PC-3 (cell line): ENCODE results near the gene EFNB1.

Source experiments
- CTCF ChIP-seq: fragments of 300-600 bp; sonication (generic); conservative IDR thresholded peaks from 2 replicates; pipeline ENCODE4 v1.5.1; 2017; ENCODE audit warnings: antibody characterized with exemption, low read depth, mild to moderate bottlenecking, low read length
- EZH2 ChIP-seq: fragments of 300-600 bp; sonication (generic); IDR thresholded peaks from one replicate; pipeline ENCODE4 v1.6.1; 2017; ENCODE audit warnings: antibody characterized with exemption, mild to moderate bottlenecking, low read length; ENCODE audit not compliant: unreplicated experiment
- EZH2phosphoT487 ChIP-seq: fragments of 300-600 bp; sonication (generic); IDR thresholded peaks from 2 replicates; pipeline ENCODE4 v1.6.1; 2018; ENCODE audit warnings: mild to moderate bottlenecking, antibody characterized with exemption, low read length, borderline replicate concordance

GRCh38 chrX:68872171-68872570 lies 43.4 kb downstream of the EFNB1 start:
- TF ChIP-seq EZH2phosphoT487 (no peak), CTCF (no peak), EZH2 (no peak)
